Progenitor cell of endocrine pancreas (in vitro differentiated cells): ENCODE data around the gene NR3C1. TPM values are rescaled to one million over a fixed set of nuclear protein-coding genes. Genes with fewer than 3 reads are reported as not detected.

Experiments used
- DNase-seq: peaks from one replicate; pipeline ENCODE4 v3.0.0; 2021; ENCODE audit warnings: low spot score; ENCODE audit not compliant: unreplicated experiment
- H3K27ac Mint-ChIP-seq: 2 replicates; pipeline ENCODE4 v1.8.0; 2021; ENCODE audit warnings: mild to moderate bottlenecking, moderate library complexity, mixed read lengths
- H3K27me3 Mint-ChIP-seq: 2 replicates; pipeline ENCODE4 v1.8.0; 2021; ENCODE audit warnings: mixed read lengths
- H3K36me3 Mint-ChIP-seq: 2 replicates; pipeline ENCODE4 v1.8.0; 2022; ENCODE audit warnings: mixed read lengths; ENCODE audit not compliant: insufficient read depth
- H3K4me1 Mint-ChIP-seq: 2 replicates; pipeline ENCODE4 v1.8.0; 2021; ENCODE audit warnings: low read depth, mixed read lengths
- H3K4me3 Mint-ChIP-seq: 2 replicates; pipeline ENCODE4 v1.8.0; 2021; ENCODE audit warnings: low read depth, mild to moderate bottlenecking, moderate library complexity, mixed read lengths
- H3K9me3 Mint-ChIP-seq: 2 replicates; pipeline ENCODE4 v1.8.0; 2021; ENCODE audit warnings: low read depth, mixed read lengths
- total RNA-seq: library from RNA; stranded (reverse); gene quantifications from 2 replicates; pipeline ENCODE4 v1.2.1, GENCODE V29; 2021
- TF ChIP-seq, protein P1 (sequence below): fragments of 200-600 bp; sonication (generic); IDR thresholded peaks from one replicate; pipeline ENCODE4 v1.5.0; 2021; ENCODE audit warnings: antibody characterized with exemption, mild to moderate bottlenecking; ENCODE audit not compliant: unreplicated experiment

The NR3C1 gene
- total RNA-seq, 1 donor from 2014 or later: 6.7 TPM

- DNase-seq: no peak
- Mint-ChIP-seq H3K27me3 (no peaks in the 10 kb centered on the region), H3K9me3 (peaks cover 5% of the 10 kb centered on the region), H3K27ac (no peak overlapping the region), H3K4me3 (no peak overlapping the region), H3K36me3 (no peaks in the 10 kb centered on the region), H3K4me1 (no peaks in the 10 kb centered on the region)
- TF ChIP-seq, protein P1, sequence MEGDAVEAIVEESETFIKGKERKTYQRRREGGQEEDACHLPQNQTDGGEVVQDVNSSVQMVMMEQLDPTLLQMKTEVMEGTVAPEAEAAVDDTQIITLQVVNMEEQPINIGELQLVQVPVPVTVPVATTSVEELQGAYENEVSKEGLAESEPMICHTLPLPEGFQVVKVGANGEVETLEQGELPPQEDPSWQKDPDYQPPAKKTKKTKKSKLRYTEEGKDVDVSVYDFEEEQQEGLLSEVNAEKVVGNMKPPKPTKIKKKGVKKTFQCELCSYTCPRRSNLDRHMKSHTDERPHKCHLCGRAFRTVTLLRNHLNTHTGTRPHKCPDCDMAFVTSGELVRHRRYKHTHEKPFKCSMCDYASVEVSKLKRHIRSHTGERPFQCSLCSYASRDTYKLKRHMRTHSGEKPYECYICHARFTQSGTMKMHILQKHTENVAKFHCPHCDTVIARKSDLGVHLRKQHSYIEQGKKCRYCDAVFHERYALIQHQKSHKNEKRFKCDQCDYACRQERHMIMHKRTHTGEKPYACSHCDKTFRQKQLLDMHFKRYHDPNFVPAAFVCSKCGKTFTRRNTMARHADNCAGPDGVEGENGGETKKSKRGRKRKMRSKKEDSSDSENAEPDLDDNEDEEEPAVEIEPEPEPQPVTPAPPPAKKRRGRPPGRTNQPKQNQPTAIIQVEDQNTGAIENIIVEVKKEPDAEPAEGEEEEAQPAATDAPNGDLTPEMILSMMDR: no peak
These were observed 26.3 kb downstream of the NR3C1 start for GRCh38 chr5:143376911-143377813.

GRCh38 chr5:143376195-143376779 is 27.2 kb downstream of the NR3C1 start:
- H3K27me3 Mint-ChIP-seq: no peaks in the 10 kb centered on the region
- no peaks in the 10 kb centered on the region for H3K36me3 Mint-ChIP-seq
- DNase-seq: no peak
- H3K4me1 Mint-ChIP-seq: no peaks in the 10 kb centered on the region
- TF ChIP-seq, protein P1: no peak
- peaks cover 3% of the 10 kb centered on the region for H3K9me3 Mint-ChIP-seq
- H3K4me3 Mint-ChIP-seq: no peak overlapping the region
- H3K27ac Mint-ChIP-seq: no peak overlapping the region

DNA sequence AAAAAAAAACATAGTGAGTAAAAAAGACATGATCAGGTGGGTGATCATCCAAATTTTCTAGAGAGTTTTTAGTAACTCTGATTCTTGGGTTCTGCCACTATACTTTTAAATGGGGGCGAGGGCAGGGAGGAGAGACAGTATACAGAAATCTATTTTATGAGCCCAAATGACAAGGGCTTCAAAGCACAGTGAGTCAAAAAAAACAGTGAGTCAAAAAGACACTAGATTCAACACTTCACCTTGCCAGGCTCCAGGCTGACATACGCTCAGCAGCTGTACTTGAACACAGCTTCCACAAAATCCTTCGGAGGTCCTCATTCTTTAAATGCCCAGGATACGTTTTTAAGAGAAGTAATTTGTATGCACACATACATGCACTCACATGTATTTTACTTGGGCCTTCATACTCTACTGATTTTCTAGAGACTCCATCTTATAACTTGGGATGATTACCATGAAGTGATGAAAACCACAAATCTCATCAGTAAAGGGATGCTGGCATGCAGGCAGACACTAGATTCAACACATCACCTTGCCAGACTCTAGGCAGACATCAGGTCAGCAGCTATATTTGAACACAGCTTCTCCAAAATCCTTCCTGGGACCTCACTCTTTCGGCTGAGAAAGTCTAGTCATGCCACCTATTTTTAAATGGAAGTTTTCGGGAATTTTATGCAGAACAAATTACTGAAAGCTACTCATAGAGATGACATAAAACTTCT is 28.8 kb downstream of the NR3C1 start:
- TF ChIP-seq, protein P1: no peak
- Mint-ChIP-seq H3K9me3 (no peaks in the 10 kb centered on the region), H3K27ac (no peak overlapping the region), H3K36me3 (no peaks in the 10 kb centered on the region), H3K27me3 (no peaks in the 10 kb centered on the region), H3K4me1 (no peaks in the 10 kb centered on the region), H3K4me3 (no peak overlapping the region)
- DNase-seq: no peak

DNA sequence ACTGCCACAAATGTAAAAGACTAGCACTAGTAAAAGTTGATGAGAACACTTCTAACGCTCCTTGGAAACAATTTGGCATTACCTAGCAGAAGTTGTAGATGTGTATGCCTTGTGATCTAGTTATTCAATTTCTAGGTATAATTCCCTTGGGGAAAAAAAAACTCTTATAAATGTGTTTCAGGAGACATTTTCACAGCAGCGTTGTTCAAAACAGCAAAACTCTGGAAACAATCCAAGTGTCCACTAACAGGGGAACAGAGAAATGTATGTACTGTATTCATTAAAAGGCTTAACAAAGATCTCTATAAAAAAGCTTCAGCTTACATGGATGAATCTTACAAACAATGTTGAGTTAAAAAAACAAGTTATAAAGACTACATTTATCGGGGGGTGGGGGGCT is 30.4 kb downstream of the NR3C1 start:
- H3K4me3 Mint-ChIP-seq: no peak overlapping the region
- H3K4me1 Mint-ChIP-seq: no peaks in the 10 kb centered on the region
- no peak for DNase-seq
- no peak overlapping the region for H3K27ac Mint-ChIP-seq
- H3K27me3 Mint-ChIP-seq: no peaks in the 10 kb centered on the region
- no peaks in the 10 kb centered on the region for H3K9me3 Mint-ChIP-seq
- TF ChIP-seq, protein P1: no peak
- H3K36me3 Mint-ChIP-seq: no peaks in the 10 kb centered on the region

DNA sequence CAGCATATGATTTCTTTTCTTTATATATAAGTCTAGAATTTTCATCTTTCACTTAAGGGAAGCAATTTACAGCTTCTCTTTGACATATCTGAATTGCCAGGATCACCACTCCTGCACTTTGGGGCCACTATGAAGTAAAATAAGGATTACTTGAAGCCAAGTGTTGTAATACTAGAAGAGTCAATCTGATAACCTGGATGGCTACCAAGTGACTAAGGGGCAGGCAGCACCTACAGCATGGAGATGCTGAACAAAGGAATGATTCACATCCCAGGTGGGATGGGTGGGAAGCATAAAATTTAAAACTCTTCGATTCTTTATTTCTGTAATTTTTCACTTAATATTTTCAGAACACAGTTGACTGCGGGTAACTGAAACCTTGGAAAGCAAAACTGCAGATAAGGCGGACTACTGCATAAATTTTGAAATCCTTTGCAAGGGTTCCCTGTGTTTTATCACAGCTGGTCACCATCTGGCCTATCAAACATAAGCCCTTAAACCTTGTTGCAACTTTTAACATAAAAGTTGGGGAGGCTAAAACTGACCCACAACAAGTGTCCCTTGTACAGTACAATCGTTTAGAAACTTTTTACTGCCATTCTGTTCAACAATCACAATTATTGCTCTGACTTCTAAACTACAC is 31.2 kb downstream of the NR3C1 start:
- Mint-ChIP-seq H3K27me3 (no peaks in the 10 kb centered on the region), H3K9me3 (no peaks in the 10 kb centered on the region), H3K4me3 (no peak overlapping the region), H3K4me1 (no peaks in the 10 kb centered on the region), H3K36me3 (no peaks in the 10 kb centered on the region), H3K27ac (no peak overlapping the region)
- no peak for DNase-seq
- TF ChIP-seq, protein P1: no peak
